Tibial artery (tissue), 4 donors: Measurements from ENCODE around the gene AP1S2.

Experiments used
- DNase-seq, 2 donors: peaks; one replicate each; pipeline ENCODE4 v3.0.0-alpha.2; 2019
- H3K27ac ChIP-seq, 2 donors: fragments of 200-600 bp; sonication (generic) in 1 of 2; 1 replicate in 1 of 2; 2 replicates in 1 of 2; pipeline ENCODE4 v1.5.1; 2018 to 2019; ENCODE audit warnings: mild to moderate bottlenecking in 1 of 2
- H3K27me3 ChIP-seq, 2 donors: fragments of 200-600 bp; sonication (generic) in 1 of 2; one replicate each; pipeline versions ENCODE4 v1.5.1 to v1.6.0; 2016 to 2019
- H3K36me3 ChIP-seq, 3 donors: fragments of 200-600 bp; sonication (generic) in 2 of 3; one replicate each; pipeline ENCODE4 v1.5.1; 2016 to 2019; ENCODE audit warnings: mild to moderate bottlenecking in 2 of 3
- H3K4me1 ChIP-seq, 4 donors: fragments of 200-600 bp; sonication (generic) in 2 of 4; 1 replicate in 3 of 4; 2 replicates in 1 of 4; pipeline ENCODE4 v1.5.1; 2016 to 2019
- H3K4me3 ChIP-seq, 2 donors: fragments of 200-600 bp; sonication (generic) in 1 of 2; 1 replicate in 1 of 2; 2 replicates in 1 of 2; pipeline ENCODE4 v1.5.1; 2018 to 2019; ENCODE audit warnings: mild to moderate bottlenecking in 2 of 2
- H3K9me3 ChIP-seq, 3 donors: fragments of 200-600 bp; sonication (generic) in 1 of 3; one replicate each; pipeline ENCODE4 v1.5.1; 2016 to 2019
- intact Hi-C: fragments of 100-400 bp; cut with DNase I; formaldehyde crosslinking; loops from one replicate; pipeline ENCODE4 v1.15.0; 2023; ENCODE audit warnings: low total_unique reads
- TF ChIP-seq, protein P1 (sequence below), 2 experiments: fragments of 200-600 bp in 1 of 2; fragments of 450-650 bp in 1 of 2; IDR thresholded peaks; one replicate each; pipeline ENCODE4 v1.5.1; 2017 to 2019; ENCODE audit warnings: antibody characterized with exemption in 2 of 2, mild to moderate bottlenecking in 1 of 2, moderate library complexity in 1 of 2

The AP1S2 gene

GRCh38 chrX:15816438-15816809 lies 38.2 kb downstream of the AP1S2 start:
- no peak overlapping the region for H3K27ac ChIP-seq
- intact Hi-C loops = no loop called here
- TF ChIP-seq, protein P1, sequence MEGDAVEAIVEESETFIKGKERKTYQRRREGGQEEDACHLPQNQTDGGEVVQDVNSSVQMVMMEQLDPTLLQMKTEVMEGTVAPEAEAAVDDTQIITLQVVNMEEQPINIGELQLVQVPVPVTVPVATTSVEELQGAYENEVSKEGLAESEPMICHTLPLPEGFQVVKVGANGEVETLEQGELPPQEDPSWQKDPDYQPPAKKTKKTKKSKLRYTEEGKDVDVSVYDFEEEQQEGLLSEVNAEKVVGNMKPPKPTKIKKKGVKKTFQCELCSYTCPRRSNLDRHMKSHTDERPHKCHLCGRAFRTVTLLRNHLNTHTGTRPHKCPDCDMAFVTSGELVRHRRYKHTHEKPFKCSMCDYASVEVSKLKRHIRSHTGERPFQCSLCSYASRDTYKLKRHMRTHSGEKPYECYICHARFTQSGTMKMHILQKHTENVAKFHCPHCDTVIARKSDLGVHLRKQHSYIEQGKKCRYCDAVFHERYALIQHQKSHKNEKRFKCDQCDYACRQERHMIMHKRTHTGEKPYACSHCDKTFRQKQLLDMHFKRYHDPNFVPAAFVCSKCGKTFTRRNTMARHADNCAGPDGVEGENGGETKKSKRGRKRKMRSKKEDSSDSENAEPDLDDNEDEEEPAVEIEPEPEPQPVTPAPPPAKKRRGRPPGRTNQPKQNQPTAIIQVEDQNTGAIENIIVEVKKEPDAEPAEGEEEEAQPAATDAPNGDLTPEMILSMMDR (IDR thresholded peaks at IDR 0.05) = no peak

DNA sequence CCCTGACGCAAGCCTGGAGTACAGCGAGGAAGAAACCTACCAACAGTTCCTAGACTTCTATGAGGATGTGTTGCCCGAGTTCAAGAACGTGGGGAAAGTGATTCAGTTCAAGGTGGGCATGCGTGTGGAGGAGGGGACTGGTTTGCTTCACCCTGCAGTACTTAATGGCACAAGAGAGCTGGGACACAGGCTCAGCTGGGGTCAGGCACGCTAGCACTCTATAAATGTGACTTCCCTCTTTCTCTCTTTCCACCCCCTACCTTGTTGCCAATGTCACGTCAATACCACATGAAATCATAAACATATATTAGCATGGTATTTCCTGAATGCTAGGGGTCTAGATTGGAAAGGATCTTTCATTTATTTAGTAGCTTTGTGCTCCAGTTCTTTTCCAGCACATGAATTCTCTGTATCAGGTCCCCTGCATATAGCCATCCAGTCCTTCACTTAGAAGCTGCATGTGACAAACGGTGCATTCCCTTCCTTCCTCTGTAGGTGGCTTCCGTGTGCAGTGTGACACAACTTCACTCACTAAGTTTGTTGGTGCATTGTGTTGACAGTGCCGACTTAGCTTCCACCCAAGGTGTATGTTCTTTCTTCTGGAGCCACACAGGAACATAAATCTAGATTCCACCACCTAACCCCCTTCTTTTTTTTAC lies 38.7 kb downstream of the AP1S2 start:
- no peaks in the 10 kb centered on the region for H3K9me3 ChIP-seq
- no peaks in the 10 kb centered on the region for H3K4me1 ChIP-seq
- no peak overlapping the region for H3K27ac ChIP-seq
- intact Hi-C loops = no loop called here
- TF ChIP-seq, protein P1 (IDR thresholded peaks at IDR 0.05) = no peak
- DNase-seq = no peak
- H3K4me3 ChIP-seq = no peak overlapping the region
- peaks cover 0 to 92% (median 85%) of the 10 kb centered on the region in 3 donors for H3K36me3 ChIP-seq
- H3K27me3 ChIP-seq = no peaks in the 10 kb centered on the region

More at GRCh38 chrX:15816438-15816809, 38.2 kb downstream of the AP1S2 start:
- no peak overlapping the region for H3K4me3 ChIP-seq
- H3K36me3 ChIP-seq = peaks cover 0 to 92% (median 85%) of the 10 kb centered on the region in 3 donors
- H3K27me3 ChIP-seq = no peaks in the 10 kb centered on the region
- no peak for DNase-seq
- H3K4me1 ChIP-seq = no peaks in the 10 kb centered on the region
- H3K9me3 ChIP-seq = no peaks in the 10 kb centered on the region

DNA sequence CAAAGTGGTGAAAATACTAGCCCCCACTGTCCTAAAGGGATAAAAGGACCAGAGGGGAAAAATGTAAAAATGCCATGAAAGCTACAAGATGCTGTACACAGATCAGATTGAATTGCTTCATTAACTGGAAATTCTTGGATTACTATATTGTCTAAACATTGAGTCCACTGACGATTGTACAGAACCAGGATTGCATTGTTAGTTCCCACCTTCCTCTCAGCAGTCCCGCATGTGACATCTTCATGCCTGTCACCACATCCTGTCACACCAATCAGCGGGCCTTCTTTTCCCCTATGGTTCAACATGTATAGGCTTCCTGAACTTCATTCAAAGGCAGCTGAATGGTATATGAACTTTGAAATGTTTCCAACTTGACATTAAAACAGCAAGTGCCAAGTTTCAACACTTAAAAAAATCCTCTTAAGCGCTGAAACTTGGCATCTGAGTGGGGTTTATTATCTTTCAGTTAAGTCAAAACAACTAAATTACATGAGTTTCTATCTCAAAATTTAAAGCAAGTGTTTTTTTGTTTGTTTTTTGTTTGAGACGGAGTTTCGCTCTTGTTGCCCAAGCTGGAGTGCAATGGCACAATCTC lies 39.7 kb downstream of the AP1S2 start:
- TF ChIP-seq, protein P1 (IDR thresholded peaks at IDR 0.05) = no peak
- Histone ChIP-seq H3K27me3 (no peaks in the 10 kb centered on the region), H3K4me3 (no peak overlapping the region), H3K9me3 (no peaks in the 10 kb centered on the region), H3K27ac (no peak overlapping the region), H3K36me3 (peaks cover 0 to 90% (median 82%) of the 10 kb centered on the region in 3 donors), H3K4me1 (no peaks in the 10 kb centered on the region)
- no peak for DNase-seq
- intact Hi-C loops = no loop called here

DNA sequence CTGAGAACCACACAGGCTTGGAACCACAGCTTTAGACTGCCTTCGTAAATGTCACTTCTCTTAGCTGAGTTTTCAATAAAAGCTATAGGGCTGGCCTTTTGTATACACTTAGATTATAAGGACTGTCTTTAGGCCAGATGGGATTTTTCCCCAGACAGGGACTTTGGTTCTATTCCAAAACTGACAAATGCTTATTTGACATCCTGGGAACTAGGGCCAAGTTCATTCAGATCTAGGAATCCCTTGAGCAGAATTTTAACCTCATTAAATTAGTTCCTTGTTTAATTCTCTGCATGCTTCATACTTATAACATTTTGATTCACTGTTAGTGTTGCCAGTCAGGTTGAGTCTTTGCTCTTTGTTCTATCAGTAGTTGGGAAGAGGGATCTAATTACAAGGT lies 41.2 kb downstream of the AP1S2 start:
- H3K4me1 ChIP-seq = no peaks in the 10 kb centered on the region
- H3K4me3 ChIP-seq = no peak overlapping the region
- H3K9me3 ChIP-seq = no peaks in the 10 kb centered on the region
- no peak for DNase-seq
- no peaks in the 10 kb centered on the region for H3K27me3 ChIP-seq
- H3K27ac ChIP-seq = no peak overlapping the region
- peaks cover 0 to 90% (median 84%) of the 10 kb centered on the region in 3 donors for H3K36me3 ChIP-seq
- TF ChIP-seq, protein P1 (IDR thresholded peaks at IDR 0.05) = no peak
- intact Hi-C loops = no loop called here

DNA sequence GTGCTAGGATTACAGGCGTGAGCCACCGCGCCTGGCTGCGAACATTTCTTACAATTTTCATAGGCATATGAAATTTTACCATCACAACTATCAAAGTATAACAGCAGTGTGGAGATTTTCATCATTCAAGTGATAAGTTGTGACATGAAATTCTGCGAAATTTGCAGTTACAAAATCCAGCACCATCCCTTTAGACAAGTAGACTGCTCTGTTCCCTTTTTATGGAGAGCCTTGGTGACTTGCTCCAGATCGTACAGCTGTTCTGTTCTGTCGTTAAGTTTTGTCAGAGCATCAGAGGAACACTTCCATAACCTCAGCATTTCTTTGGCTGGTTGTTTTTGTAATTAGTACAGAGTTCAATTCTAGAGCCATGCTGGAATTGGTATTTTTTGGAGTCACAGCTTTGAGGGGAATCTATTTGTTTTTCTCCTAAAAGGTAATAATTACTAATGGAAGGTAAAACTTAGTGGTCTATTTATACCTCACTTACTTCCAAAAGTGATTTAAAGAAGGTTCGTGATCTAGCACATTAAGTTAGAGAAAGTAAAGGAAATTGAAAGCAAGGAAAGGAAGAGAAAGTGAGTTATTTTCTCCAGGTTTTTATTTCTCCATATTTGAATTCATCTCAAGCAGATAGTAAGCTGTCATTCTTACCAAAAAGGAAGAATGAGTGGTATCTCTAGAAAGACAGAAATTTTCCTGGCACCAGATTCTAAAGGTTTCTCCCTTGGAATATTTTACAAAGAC lies 42.2 kb downstream of the AP1S2 start:
- intact Hi-C loops = no loop called here
- H3K27ac ChIP-seq = no peak overlapping the region
- H3K9me3 ChIP-seq = no peaks in the 10 kb centered on the region
- no peaks in the 10 kb centered on the region for H3K4me1 ChIP-seq
- no peak for DNase-seq
- H3K36me3 ChIP-seq = peaks cover 0 to 97% (median 87%) of the 10 kb centered on the region in 3 donors
- H3K4me3 ChIP-seq = no peak overlapping the region
- no peaks in the 10 kb centered on the region for H3K27me3 ChIP-seq
- TF ChIP-seq, protein P1 (IDR thresholded peaks at IDR 0.05) = no peak
